ENCODE results near the gene HECW1. TPM values are rescaled to one million over a fixed set of nuclear protein-coding genes. Genes with fewer than 3 reads are reported as not detected.
A peak's percentile ranks its signal among the peaks of the same experiment; 100 is the strongest.
"Not testable (repeated sequence)": the region's sequence is repeated elsewhere in the genome, so short reads cannot be mapped to it uniquely, and the experiment has no call there.

The HECW1 gene
- total RNA-seq, 1 experiment from 2014 or later: 6.7 TPM

- DNase-seq (ENCODE audit: low read depth): peak; percentile 47
Observed at GRCh38 chr7:43467406-43467805, 355.0 kb downstream of the HECW1 start.

GRCh38 chr7:43467846-43468245 is 355.4 kb downstream of the HECW1 start:
- no peak for DNase-seq (ENCODE audit: low read depth)

GRCh38 chr7:43469051-43469450 is 356.6 kb downstream of the HECW1 start:
- DNase-seq (ENCODE audit: low read depth): no peak

GRCh38 chr7:43470110-43470509 is 357.7 kb downstream of the HECW1 start:
- no peak for DNase-seq (ENCODE audit: low read depth)

GRCh38 chr7:43475983-43476382 is 363.5 kb downstream of the HECW1 start:
- no peak for DNase-seq (ENCODE audit: low read depth)

- no peak for DNase-seq (ENCODE audit: low read depth)
Observed at GRCh38 chr7:43476896-43477295, 364.4 kb downstream of the HECW1 start.

GRCh38 chr7:43479042-43479441 is 366.6 kb downstream of the HECW1 start:
- DNase-seq (ENCODE audit: low read depth): no peak

GRCh38 chr7:43479543-43479942 is 367.1 kb downstream of the HECW1 start:
- DNase-seq (ENCODE audit: low read depth): no peak

- DNase-seq (ENCODE audit: low read depth): no peak
Observed at GRCh38 chr7:43480581-43480980, 368.1 kb downstream of the HECW1 start.

GRCh38 chr7:43481902-43482678 is 369.6 kb downstream of the HECW1 start:
- peak; percentile 79 for DNase-seq (ENCODE audit: low read depth)

GRCh38 chr7:43482679-43483252 is 370.3 kb downstream of the HECW1 start:
- peak; percentile 8 for DNase-seq (ENCODE audit: low read depth)

- DNase-seq (ENCODE audit: low read depth): no peak
Observed at GRCh38 chr7:43484678-43485395, 372.4 kb downstream of the HECW1 start.

- peak; percentile 33 for DNase-seq (ENCODE audit: low read depth)
Observed at GRCh38 chr7:43485580-43485979, 373.1 kb downstream of the HECW1 start.

- not testable (repeated sequence) for DNase-seq (ENCODE audit: low read depth)
Observed at GRCh38 chr7:43486008-43486407, 373.6 kb downstream of the HECW1 start.

GRCh38 chr7:43486634-43487033 is 374.2 kb downstream of the HECW1 start:
- DNase-seq (ENCODE audit: low read depth): no peak

GRCh38 chr7:43487731-43488073 is 375.3 kb downstream of the HECW1 start:
- no peak for DNase-seq (ENCODE audit: low read depth)

- no peak for DNase-seq (ENCODE audit: low read depth)
Observed at GRCh38 chr7:43489257-43489656, 376.8 kb downstream of the HECW1 start.

- DNase-seq (ENCODE audit: low read depth): no peak
Observed at GRCh38 chr7:43490016-43490415, 377.6 kb downstream of the HECW1 start.

- no peak for DNase-seq (ENCODE audit: low read depth)
Observed at GRCh38 chr7:43491123-43491522, 378.7 kb downstream of the HECW1 start.

- peak; percentile 80 for DNase-seq (ENCODE audit: low read depth)
Observed at GRCh38 chr7:43491984-43492383, 379.5 kb downstream of the HECW1 start.

- DNase-seq (ENCODE audit: low read depth): no peak
Observed at GRCh38 chr7:43492896-43493295, 380.4 kb downstream of the HECW1 start.

- no peak for DNase-seq (ENCODE audit: low read depth)
Observed at GRCh38 chr7:43495572-43495971, 383.1 kb downstream of the HECW1 start.

- DNase-seq (ENCODE audit: low read depth): no peak
Observed at GRCh38 chr7:43496596-43496995, 384.1 kb downstream of the HECW1 start.
